A673 (cell line): ENCODE data around the gene INTS13. TPM values are rescaled to one million over a fixed set of nuclear protein-coding genes. Genes with fewer than 3 reads are reported as not detected.

Experiments used
- BruUV-seq: library from RNA; stranded (reverse); fragments of 400-500 nt; replicated peaks from 2 replicates; lab custom pipeline; 2021; lab: Mats Ljungman, UMichigan
- CTCF ChIA-PET: fragments of 300-600 bp; sonication (Branson Sonifier 250); formaldehyde crosslinking; loops from one replicate; lab custom pipeline; 2022; ENCODE audit warnings: antibody characterized with exemption; lab: Charles Lee
- POLR2A ChIA-PET: fragments of 300-600 bp; sonication (Branson Sonifier 250); formaldehyde crosslinking; loops from one replicate; lab custom pipeline; 2022; ENCODE audit warnings: antibody characterized with exemption; ENCODE audit not compliant: low non-redundant PET; lab: Charles Lee
- DNase-seq: peaks from one replicate; pipeline ENCODE4 v3.0.0-alpha.2; 2015; ENCODE audit warnings: low spot score
- H3K27ac ChIP-seq: fragments of 200-600 bp; sonication (generic); 2 replicates; pipeline ENCODE4 v1.5.1; 2016; ENCODE audit warnings: mixed run types, low read depth, mild to moderate bottlenecking, mixed read lengths, antibody characterized with exemption, low read length; ENCODE audit not compliant: poor library complexity, severe bottlenecking
- H3K27me3 ChIP-seq: fragments of 200-600 bp; sonication (generic); replicated peaks from 2 replicates; pipeline ENCODE4 v1.6.1; 2017; ENCODE audit warnings: mixed run types, low read depth, mild to moderate bottlenecking, mixed read lengths, antibody characterized with exemption, low read length; ENCODE audit not compliant: insufficient read depth, poor library complexity
- H3K36me3 ChIP-seq: fragments of 200-600 bp; sonication (generic); 2 replicates; pipeline ENCODE4 v1.6.1; 2016; ENCODE audit warnings: mixed run types, mild to moderate bottlenecking, mixed read lengths, antibody characterized with exemption, low read length; ENCODE audit not compliant: insufficient read depth, poor library complexity, severe bottlenecking
- H3K4me1 ChIP-seq: fragments of 200-600 bp; sonication (generic); 2 replicates; pipeline ENCODE4 v1.6.1; 2017; ENCODE audit warnings: mixed run types, mild to moderate bottlenecking, mixed read lengths, antibody characterized with exemption, low read length; ENCODE audit not compliant: insufficient read depth, poor library complexity, severe bottlenecking
- H3K4me3 ChIP-seq: fragments of 200-600 bp; sonication (generic); 2 replicates; pipeline ENCODE4 v1.5.1; 2016; ENCODE audit warnings: low read depth, mixed run types, mild to moderate bottlenecking, mixed read lengths, low read length; ENCODE audit not compliant: poor library complexity, severe bottlenecking
- H3K9me3 ChIP-seq: fragments of 200-600 bp; sonication (generic); 2 replicates; pipeline ENCODE4 v1.6.1; 2016; ENCODE audit warnings: mixed run types, low read depth, mild to moderate bottlenecking, mixed read lengths, antibody characterized with exemption, low read length; ENCODE audit not compliant: poor library complexity, severe bottlenecking
- EZH2 ChIP-seq: fragments of 200-600 bp; sonication (generic); IDR thresholded peaks from 2 replicates; pipeline ENCODE4 v1.6.1; 2017; ENCODE audit warnings: borderline replicate concordance, low read depth, mild to moderate bottlenecking, mixed read lengths, antibody characterized with exemption, low read length; ENCODE audit not compliant: poor library complexity, severe bottlenecking
- intact Hi-C: fragments of 100-400 bp; cut with micrococcal nuclease; formaldehyde crosslinking; loops from one replicate; pipeline ENCODE4 v1.10.0; 2022; ENCODE audit not compliant: unreplicated experiment
- total RNA-seq: library from RNA; stranded (reverse); gene quantifications from 2 replicates; pipeline ENCODE4 v1.2.3, GENCODE V29; 2021
- TF ChIP-seq, protein P1 (sequence below): fragments of 300-800, 200-600 bp; sonication (generic); conservative IDR thresholded peaks from 2 replicates; pipeline ENCODE4 v1.5.1; 2017; ENCODE audit warnings: low read depth, mild to moderate bottlenecking, antibody characterized with exemption, low read length, moderate library complexity, mixed read lengths

The INTS13 gene
- total RNA-seq, 1 experiment from 2014 or later: 51.0 TPM

DNA sequence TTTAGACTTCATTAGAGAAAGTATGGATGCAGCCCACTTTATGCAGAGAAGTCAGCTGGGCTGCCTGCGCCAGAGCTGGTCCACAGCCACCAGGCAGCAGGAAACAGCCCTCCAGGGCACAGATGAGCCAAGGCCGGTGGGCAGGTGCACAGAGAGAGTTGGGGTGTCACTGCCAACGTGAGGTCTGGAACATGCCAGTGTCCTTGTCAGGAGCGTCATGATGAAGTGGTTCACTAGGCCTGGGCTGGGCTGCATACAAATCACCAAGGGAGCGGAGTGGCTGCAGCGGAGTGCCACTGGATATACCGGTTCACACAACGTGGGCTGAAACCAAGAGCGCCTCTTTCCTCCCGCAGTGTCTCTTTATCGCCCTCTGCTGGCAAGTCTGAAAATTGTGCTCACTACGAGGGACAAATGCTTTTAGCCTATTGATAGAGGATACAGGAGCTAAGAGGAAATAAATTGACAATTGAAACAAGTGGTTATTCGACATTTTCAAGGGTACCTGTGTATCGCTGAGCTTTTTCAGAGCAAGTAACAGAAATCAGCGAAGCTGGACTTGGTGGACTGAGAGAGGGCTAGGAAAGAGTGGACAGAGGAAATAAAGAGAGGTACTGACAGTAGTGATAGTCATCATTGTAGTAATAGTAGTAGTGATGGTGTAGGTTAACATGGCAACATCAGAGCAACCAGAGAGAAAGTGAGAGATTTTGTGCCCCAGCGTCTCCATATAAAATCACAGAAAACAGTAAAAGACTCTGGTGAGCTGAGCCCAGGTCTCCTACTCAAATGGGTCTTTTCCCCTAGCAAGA, 52.8 kb downstream of the INTS13 start:
- H3K9me3 ChIP-seq: no peaks in the 10 kb centered on the region
- H3K36me3 ChIP-seq: no peaks in the 10 kb centered on the region
- no peak overlapping the region for H3K4me3 ChIP-seq
- CTCF ChIA-PET: interaction anchor here (0.6 to 0.7 kb wide), 2 partner anchors 75 to 470 kb away, joined by 3 read pairs; no protein-coding TSS in a partner anchor
- BruUV-seq: no TSS peak
- POLR2A ChIA-PET: no interaction called here
- intact Hi-C loops: loop anchor here (2.0 to 10.0 kb wide), 2 partner anchors 30 to 770 kb away; no protein-coding TSS in a partner anchor
- H3K4me1 ChIP-seq: no peaks in the 10 kb centered on the region
- H3K27me3 ChIP-seq: no peaks in the 10 kb centered on the region
- TF ChIP-seq, protein P1, sequence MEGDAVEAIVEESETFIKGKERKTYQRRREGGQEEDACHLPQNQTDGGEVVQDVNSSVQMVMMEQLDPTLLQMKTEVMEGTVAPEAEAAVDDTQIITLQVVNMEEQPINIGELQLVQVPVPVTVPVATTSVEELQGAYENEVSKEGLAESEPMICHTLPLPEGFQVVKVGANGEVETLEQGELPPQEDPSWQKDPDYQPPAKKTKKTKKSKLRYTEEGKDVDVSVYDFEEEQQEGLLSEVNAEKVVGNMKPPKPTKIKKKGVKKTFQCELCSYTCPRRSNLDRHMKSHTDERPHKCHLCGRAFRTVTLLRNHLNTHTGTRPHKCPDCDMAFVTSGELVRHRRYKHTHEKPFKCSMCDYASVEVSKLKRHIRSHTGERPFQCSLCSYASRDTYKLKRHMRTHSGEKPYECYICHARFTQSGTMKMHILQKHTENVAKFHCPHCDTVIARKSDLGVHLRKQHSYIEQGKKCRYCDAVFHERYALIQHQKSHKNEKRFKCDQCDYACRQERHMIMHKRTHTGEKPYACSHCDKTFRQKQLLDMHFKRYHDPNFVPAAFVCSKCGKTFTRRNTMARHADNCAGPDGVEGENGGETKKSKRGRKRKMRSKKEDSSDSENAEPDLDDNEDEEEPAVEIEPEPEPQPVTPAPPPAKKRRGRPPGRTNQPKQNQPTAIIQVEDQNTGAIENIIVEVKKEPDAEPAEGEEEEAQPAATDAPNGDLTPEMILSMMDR: peak; percentile 97
- no peak for TF ChIP-seq EZH2
- H3K27ac ChIP-seq: no peak overlapping the region
- DNase-seq: peak; percentile 89

DNA sequence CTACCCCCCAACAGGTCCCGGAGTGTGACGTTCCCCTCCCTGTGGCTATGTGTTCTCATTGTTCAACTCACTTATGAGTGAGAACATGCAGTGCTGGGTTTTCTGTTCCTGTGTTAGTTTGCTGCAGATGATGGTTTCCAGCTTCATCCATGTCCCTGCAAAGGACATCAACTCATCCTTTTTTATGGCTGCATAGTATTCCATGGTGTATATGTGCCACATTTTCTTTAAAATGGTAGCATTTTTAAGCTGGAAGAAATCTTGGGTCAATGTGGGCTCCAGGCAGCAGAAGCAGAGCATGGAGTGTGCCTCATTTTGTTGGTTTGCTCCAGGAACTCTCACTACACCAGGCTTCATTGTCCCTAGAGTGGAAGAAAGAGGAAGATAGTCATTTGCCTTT, 57.2 kb downstream of the INTS13 start:
- no peaks in the 10 kb centered on the region for H3K36me3 ChIP-seq
- no peaks in the 10 kb centered on the region for H3K27me3 ChIP-seq
- TF ChIP-seq, protein P1: no peak
- no peak for TF ChIP-seq EZH2
- no peaks in the 10 kb centered on the region for H3K9me3 ChIP-seq
- CTCF ChIA-PET: no interaction called here
- intact Hi-C loops: loop anchor here (10.0 kb wide), 1 partner anchor 766 kb away; no protein-coding TSS in a partner anchor
- H3K4me3 ChIP-seq: no peak overlapping the region
- POLR2A ChIA-PET: no interaction called here
- H3K27ac ChIP-seq: no peak overlapping the region
- no peak for DNase-seq
- no peaks in the 10 kb centered on the region for H3K4me1 ChIP-seq
- BruUV-seq: no TSS peak

- POLR2A ChIA-PET: interaction anchor here (0.6 kb wide), 1 partner anchor 756 kb away, joined by 3 read pairs; no protein-coding TSS in a partner anchor
- H3K27me3 ChIP-seq: no peaks in the 10 kb centered on the region
Measured at GRCh38 chr12:26878661-26879119, 59.1 kb downstream of the INTS13 start.

More at GRCh38 chr12:26878661-26879119, 59.1 kb downstream of the INTS13 start:
- TF ChIP-seq, protein P1: no peak
- TF ChIP-seq EZH2: no peak
- CTCF ChIA-PET: no interaction called here
- H3K27ac ChIP-seq: no peak overlapping the region
- no peaks in the 10 kb centered on the region for H3K9me3 ChIP-seq
- DNase-seq: no peak
- no TSS peak for BruUV-seq
- H3K4me1 ChIP-seq: no peaks in the 10 kb centered on the region
- no peaks in the 10 kb centered on the region for H3K36me3 ChIP-seq
- intact Hi-C loops: no loop called here
- H3K4me3 ChIP-seq: no peak overlapping the region
